Transverse colon (tissue), 3 donors: ENCODE results near the gene TPK1.

Experiments
- CTCF ChIP-seq, 5 experiments: fragments of 200-600 bp in 3 of 5; fragments of 450-650 bp in 2 of 5; sonication (generic) in 3 of 5; IDR thresholded peaks; 1 replicate in 2 of 5; 2 replicates in 3 of 5; pipeline ENCODE4 v1.5.1; 2016 to 2017; ENCODE audit warnings: antibody characterized with exemption in 5 of 5, inconsistent platforms in 3 of 5, mild to moderate bottlenecking in 2 of 5, moderate library complexity in 1 of 5
- EP300 ChIP-seq: sonication (generic); formaldehyde crosslinking; IDR thresholded peaks from one replicate; pipeline ENCODE4 v1.6.1; 2017; ENCODE audit warnings: antibody characterized with exemption, low read depth

- TF ChIP-seq CTCF (IDR thresholded peaks at IDR 0.05) = no peak
- TF ChIP-seq EP300 = no peak
Measured at GRCh38 chr7:144776447-144776846, 59.4 kb downstream of the TPK1 start.
